ENCODE measurements around the gene ITPRID1.
"Not testable (repeated sequence)": the region's sequence is repeated elsewhere in the genome, so short reads cannot be mapped to it uniquely, and the experiment has no call there.

The ITPRID1 gene
- total RNA-seq = 0 reads per million in 4 experiments

DNA sequence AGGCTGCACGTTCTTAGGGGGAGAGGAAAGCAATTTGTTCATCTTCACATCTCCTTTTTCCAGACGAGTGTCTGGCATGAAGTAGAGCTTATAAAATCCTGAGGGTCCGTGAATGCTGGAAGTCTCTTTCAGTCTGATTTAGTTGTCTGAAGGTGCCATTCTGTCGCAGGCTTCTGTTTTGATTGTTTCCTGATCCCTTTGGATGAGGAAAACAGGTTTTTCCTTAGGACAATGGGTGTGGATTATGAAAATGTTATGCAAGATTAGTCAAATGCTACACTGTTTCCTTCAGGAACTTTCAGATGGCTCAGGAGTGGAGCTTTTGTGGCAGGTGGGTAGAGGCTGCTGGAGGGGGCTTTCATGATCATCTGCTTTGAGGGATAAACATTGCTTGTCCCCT lies at the start of gene ITPRID1:
Gene ITPRID1, plus strand, starts transcription at position 301 of the 400 bp plus-strand sequence. CDS start 38,935 bp downstream, outside the sequence.
- no peak for DNase-seq

DNA sequence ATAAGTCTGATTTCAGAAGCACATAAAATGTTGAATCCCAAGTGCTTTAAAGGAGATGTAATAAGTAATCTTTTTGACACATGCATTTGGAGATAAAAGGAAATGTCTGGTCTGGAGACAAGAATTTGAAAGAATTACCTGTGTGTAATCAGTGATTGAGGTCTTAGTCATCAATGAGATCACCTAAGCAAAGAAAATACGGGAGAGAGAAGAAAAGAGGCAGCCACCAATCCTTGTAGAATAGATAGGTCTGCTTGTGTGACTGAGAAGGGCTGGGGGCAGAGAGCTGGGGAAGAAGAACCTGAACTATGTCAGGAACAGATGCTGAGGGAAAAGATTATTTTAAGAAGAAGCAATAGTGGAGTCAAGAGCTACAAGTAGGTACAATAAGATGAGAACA lies 49.3 kb upstream of the ITPRID1 start:
- no peak for DNase-seq

DNA sequence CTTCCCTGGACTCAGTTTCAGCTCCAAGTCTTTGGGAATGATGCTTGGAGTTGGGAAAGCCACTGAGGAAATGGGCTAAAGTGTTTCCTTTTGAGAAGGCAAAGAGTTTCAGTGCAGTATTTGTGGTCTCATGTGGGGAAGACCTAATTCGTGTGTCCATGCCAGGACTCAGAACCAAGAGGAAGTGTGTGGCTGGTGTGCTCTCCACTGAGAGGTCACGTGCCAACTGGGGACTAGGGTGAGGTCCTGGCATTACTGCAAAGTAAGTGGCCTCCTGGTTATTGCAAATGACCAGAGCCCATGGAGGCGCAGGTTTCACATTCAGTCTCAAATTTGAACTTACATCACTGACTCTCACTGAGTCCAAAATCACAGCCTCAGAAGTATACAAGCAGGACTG lies 48.6 kb upstream of the ITPRID1 start:
- DNase-seq = no peak

DNA sequence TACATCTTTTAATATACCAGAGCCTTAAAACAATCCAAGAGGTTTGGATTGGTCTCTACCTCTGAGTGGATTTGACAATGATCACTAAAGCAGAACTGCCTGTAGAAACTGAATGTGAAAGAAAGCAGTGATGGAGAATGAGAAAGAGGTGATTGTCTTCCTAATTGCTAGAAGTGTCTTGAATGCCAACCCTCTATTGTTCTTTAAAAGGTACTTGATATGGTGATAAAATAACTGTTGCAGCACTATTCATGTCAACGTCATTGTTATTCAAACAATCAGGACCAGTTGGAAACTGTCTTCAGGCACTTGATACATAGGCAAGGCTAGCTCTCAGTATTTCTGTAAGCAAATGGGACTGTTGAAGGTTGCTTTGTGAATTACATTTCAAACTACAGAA lies 47.9 kb upstream of the ITPRID1 start:
- DNase-seq = no peak

DNA sequence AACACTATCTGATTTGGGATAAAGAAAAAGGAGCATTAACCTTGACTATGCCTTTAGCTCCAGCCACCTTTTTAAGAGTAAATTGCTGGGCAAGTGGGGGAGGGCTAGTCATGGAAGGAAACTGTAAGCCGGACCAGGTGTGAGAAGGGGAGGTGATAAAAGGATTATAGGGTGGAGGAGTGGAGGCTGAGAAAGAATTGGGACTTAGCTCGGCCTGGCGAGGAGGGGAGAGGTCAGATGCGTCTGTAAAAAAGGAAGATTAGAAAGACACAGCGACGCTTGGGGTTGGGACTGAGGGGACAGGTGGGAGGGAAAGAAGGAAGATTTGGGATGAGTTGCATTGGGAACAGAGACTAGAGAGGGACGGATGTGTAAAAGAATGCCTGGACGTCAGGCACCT lies 43.0 kb upstream of the ITPRID1 start:
- not testable (repeated sequence) for DNase-seq

DNA sequence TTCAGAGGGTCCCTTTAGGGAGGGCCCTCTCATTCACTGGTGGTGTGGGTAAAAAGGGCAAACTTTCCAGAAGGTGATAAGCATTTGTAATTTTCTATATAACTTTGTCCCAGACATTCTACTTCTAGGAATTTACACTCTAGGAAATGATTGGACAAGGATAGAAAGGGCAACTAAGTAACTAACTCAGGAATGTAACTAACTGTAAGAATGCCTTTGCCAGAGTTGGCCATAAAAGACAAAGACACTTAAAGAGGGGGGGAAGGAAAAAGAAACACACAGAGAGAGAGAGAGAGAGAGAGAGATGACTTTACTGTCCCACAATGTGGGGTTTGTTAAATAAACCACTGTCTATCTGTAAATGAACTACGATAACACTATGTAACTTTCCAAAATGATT lies 38.5 kb upstream of the ITPRID1 start:
- DNase-seq = no peak

DNA sequence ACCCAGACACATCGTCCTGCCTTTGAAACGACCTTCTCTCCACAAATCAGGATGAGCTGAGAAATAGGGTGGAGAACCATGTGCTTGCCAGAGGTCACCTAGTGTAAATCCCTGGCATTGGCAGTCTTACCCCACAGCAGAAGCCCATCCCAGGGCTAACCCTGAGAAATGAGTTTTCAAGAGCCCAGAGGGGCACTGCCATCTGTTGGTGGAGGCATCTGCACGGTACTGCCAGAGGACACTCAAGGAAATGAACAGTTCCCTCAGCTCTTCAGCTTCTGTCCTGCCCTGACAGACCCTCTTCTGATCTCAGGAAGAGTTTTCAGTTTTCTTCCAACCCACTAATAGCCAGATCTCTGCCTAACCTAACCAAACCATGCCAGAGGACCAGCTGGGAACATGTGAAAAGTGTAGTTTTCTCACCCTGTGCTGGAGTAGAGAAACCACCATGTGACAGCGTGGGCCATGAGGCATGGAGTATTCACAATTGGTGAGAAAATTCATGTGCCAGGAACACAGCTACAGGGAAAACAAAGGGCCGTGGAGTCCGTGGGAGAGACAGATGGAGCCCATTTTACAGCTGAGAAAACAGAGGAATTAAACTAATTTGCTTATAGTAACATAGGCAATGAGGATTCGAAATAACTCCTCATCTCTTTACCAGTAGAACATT lies 37.7 kb upstream of the ITPRID1 start:
- DNase-seq = no peak

DNA sequence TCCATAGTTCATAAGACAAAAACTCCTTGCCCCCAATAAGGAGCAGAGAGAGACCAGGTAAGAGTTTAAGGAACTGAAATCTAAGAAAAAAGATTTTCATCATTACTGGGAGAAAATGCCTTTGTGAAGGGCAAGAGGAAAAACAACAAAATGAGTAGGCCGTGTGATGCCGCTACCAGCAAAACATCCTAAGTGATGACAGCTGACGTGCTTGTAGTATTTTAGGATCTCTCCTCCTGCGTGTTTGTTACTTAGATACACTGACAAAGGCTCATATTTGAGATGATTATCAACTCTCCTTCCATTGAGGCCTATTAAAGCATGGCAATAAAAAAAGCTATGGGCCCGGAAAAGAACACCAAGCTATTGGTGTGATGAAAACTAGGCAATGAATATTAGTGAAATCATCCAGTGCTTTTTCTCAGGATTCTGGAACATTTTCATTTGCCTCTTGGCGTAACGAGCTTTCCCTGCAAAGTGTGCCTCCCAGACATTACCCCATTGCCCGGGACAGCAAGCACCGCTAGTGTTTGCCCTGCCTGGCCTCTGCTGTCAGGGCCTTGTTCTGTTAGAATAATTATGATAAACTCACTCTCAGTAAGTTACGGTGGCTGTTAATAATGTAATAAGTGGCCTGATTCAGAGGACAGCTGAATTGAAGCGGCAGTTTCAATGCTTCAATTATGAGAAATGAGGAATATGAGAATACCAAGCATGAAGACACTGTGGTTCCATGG lies 36.8 kb upstream of the ITPRID1 start:
- DNase-seq = no peak

DNA sequence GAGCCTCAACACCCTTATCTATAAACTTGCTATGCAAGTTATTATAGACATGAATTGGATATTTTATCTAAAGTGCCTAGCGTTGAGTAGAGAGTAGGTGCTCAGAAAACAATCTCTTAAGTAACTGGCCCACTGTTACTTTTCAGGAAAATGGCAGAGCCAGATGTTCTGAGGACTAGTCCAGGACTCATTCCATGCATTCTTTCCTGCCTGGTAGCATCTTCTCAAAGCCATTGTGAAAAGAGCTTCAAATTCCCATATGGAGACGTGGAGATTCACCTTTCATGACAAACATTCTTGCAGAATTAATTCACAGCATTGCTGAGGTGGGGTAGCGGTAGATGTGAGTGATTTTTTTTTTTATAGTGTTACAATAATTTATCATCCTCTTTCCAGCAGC lies 35.9 kb upstream of the ITPRID1 start:
- DNase-seq = no peak

DNA sequence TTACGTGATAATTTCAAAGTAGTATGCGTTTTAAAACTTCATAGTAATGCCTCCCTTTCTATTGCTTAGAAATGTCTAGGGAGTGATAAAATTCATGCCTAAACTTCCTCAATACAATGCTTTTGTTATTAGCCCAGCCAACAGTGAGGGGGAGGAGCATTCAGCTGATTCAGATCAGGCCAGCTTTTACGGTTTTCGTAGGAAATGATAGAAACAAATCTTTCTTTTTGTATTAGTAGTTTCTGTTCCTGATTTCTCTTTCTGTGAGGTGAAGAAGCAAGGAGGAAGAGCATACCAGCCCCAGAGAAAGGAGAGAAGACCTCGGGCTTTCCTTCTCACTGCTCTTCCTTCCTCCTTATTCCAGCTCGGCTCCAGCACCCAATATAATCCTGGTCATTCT lies 35.2 kb upstream of the ITPRID1 start:
- DNase-seq = no peak

DNA sequence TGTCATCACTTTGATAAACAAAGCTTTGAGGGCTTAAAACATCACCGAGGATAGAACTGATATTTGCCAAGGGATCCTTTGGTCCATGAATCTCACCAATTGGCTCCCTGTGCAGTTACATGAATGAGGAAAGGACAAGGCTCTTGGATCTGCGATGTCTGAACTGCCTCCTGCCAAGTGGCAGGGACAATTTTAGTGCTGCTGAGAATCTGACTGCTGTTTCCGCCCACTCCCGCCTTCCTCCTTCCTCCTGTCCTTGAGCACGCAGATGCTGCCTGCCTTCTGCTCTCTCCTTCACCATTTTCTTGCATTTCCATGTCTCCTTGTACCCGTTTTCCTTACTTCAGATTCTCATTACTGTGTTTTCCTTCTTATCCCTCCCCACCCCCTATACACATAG lies 26.8 kb upstream of the ITPRID1 start:
- no peak for DNase-seq

DNA sequence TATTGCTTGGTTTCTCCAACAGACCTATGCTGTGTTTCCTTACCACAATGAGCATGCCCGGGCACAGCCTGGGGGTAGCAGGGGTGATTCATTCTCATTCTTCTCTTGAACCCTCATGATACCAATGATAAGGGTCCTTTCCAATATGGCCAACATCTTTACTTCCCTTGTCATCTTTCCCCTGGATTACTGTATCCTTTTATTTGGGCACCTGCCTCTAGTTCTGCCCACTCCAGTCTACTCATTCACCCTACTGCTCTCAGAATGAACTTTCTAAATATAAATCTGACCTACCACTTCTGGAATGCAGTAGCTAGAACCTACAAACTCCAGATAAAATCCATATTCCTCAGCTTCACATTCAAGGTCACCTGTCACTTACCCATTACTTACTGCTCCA lies 26.4 kb upstream of the ITPRID1 start:
- no peak for DNase-seq

DNA sequence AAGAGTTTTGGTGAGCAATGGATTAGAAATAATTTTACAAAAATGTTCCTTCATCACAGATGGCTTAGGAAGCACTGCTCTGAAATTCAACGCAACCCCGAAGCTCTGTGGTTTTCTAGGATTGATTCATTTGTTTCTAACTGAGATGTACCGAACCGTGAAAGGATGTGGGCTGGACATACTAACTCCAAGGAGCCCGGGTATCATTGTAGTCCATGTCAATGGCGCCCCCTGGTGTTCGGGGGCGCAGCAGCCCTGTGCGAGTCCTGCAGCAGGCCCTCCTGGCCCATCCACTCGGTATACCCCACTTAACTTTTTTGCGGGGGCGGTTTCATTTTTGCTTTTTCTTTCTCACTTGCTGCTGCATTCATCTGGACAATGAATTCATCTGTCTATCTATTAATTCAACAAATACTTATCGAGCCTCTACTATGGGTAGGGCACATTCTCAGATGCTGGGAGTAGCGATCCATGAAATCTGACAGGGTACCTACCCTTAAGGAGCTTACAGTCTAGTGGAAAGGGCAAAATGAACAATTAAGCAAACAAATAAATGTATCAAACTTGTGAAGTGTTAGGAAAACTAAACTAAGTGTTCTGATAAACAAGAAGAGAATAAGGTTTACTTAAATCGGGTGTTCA lies 25.2 kb upstream of the ITPRID1 start:
- DNase-seq = no peak

DNA sequence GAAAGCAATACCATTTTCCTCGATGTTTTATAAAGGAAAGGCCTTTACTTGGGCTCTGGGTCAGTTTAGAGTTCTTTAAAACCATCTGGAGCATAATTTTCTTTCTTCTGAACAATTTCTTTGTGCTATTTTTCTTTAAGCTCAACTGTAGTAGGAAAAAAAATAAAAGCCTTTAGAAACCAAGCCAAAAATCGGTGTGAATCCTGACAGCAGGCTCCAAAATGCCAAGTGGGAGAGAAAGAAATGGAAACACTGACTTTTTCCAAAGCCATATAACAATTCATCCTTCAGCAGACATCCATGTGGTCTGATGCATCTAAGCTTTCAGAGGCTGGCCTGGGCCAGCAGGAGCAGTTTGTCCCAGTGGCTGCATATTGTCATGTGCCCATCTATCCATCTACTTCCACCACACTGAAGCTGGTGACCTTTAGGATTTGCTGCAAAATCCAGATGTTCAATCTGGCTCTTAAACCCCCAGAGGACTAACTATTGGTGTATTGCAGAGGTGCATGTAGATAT lies 23.0 kb upstream of the ITPRID1 start:
- no peak for DNase-seq

DNA sequence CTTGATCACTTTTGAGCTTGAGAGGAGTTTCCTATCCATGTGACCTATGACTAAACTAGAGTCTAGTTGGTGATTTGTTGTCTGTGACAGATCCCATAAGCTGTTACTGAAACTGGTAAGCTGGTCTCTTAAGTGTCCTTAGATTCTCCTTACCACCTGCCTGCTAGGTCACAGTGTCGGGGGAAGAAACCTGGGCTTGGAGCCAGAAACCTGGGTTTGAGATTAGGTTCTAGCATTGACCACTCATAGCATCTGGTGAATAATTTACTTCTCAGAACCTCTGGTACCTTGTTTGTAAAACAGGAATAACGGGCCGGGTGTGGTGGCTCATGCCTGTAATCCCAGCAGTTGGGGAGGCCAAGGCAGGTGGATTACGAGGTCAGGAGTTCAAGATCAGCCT lies 21.8 kb upstream of the ITPRID1 start:
- no peak for DNase-seq

DNA sequence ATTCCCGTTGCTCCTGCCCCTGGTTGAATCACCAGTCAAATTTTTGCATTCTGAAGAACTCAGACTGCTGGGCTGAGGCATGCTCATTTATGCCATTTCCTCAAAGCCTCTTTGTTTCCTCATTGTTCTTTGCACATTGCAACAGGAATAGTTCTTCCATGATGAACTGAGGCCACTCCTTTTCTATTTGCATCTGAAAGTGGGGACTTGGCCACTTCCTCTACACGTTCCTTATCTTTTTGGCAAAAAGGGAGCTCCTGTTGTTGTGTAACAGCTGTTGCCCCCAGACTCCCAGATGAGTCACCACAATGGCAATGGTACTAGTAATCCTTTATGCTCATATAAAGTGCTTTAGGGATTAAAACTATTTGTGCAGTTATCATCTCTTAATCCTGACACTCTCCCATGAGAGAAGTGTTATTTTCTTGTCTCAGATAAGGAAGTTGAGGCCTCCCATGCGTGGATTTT lies 20.1 kb upstream of the ITPRID1 start:
- DNase-seq = no peak

DNA sequence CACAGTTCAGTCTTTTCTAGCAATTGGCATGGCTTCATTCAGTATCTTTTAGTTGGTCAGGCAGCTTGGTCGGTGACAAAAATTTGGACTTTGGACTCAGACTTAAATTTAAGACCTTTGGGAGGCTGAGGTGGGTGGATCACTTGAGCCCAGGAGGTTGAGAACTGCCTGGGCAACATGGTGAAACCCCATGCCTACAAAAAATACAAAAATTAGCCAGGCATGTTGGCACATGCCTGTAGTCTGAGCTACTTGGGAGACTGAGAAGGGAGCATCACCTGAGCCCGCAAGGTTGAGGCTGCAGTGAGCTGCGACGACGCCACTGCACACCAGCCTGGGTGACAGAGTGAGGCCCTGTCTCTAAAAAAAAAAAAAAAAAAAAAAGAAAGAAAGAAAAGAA lies 19.5 kb upstream of the ITPRID1 start:
- no peak for DNase-seq

DNA sequence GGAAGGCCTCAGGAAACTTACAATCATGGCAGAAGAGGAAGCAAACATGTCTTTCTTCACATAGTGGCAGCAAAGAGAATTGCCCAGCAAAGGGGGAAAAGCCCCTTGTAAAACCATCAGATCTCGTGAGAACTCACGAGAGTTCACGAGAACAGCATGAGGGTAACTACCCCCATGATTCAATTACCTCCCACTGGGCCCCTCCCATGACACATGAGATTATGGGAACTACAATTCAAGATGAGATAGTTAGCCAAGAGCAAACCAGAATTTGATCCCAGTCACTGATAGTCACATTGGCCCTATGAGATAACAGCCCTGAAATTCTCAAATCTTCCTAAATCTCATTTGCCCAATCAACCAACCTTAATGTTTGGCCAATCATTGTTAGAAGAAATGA lies 18.2 kb upstream of the ITPRID1 start:
- no peak for DNase-seq

DNA sequence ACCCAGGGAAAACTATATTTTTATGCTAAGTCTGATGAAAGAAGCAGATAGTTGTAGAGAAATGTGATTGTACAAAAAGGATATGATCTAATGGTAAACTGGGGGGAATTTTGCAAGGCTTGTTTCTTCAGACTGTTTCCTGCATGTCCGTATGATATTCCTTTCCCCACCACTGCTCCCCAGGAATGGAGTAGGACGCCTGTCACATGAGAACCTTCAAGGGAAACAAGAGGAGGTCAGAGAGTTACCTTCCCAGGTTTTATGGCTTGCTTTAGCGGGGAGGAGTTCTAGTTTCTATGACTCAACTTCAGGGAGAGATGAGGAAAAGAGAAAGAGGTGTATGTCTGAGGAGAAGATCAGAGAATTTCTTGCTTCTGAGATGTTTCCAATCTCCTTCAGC lies 16.4 kb upstream of the ITPRID1 start:
- DNase-seq = no peak

DNA sequence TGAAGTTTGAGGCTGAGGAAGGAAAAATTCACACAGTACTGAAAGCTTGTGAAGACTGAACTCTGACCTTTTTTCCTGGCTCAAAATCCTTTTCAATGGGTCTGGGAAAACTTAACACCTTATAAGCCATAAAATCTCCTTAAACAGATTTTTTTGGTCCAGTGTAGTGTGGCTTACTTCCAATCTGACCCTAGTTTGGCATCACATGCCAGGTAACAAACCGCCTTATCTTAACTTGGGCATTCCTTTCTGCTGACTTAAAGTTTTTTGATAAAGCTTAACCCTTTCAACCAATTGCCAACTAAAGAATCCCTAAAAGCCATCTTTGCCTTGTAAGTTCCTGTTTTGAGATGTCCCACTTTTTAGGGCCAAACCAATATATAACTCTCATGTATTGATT lies 13.2 kb upstream of the ITPRID1 start:
- no peak for DNase-seq

DNA sequence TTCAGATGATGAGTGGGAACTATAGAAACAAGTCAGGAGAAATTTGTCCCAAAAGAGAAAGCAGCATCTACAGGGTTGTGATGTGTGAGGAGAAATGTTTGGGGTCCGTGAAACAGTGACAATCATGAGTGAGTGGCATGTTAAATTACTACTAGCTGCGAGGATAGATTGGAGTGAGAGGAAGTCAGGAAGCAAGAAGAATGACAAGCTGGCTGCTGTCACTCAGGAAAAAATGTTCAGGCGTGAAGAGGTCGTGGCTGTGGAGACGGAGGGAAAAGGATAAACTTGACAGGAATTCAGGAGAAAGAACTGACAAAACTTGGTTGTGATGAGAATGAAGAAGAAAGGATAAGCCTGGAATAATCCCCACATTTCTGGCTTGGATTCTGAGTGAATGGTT lies 5.1 kb upstream of the ITPRID1 start:
- no peak for DNase-seq

DNA sequence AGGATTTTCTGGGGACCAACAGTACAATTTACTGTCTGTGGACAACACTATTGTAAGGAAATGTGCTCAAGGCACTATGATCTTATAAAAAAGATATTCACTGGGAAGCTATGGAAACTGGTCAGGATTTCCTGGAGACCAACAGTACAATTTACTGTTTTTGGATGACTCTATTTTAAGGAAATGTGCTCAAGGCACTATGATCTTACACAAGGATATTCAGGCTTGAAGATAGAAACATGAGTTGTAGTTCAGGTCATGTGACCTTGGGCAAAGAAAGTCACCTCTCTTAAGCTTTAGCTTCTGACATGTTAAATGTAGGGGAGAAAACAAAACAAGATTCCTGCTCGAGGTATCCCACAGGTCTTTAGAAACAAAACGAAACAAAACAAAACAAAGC lies 1.7 kb upstream of the ITPRID1 start:
- DNase-seq = no peak

DNA sequence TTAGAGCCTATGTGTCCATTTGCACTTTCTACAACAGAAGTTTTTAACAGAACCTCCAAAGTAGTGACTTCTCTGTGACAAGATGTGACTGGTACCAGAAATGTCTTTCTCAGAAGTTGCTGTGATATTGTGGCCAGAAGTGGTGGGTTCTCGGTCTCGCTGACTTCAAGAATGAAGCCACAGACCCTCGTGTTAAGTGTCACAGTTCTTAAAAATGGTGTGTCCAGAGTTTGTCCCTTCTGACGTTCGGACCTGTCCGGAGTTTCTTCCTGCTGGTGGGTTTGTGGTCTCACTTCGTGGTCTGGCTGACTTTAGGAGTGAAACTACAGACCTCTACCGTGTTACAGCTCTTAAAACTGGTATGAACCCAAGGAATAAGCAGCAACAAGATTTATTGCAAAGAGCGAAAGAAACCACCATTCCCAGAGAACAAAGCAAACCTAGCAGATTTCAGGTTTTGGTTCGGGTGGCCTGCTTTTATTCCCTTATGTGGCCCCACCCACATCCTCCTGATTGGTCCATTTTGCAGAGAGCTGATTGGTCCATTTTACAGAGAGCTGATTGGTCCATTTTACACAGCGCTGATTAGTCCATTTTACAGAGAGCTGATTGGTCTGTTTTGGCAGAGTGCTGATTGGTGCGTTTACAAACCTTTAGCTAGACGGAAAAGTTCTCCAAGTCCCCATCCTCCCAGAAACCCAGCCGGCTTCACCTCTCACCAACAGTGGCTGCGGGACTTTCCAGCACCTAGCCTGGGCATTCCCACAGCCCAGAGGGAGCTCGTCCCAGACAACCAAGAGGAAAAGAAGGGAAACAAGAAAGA lies 3.0 kb downstream of the ITPRID1 start:
- no peak for DNase-seq

Measured in effector CD8-positive, alpha-beta T cell (primary cell).